Measurements from ENCODE around the gene CCDC126. TPM values are rescaled to one million over a fixed set of nuclear protein-coding genes. Genes with fewer than 3 reads are reported as not detected.

Gene CCDC126
- total RNA-seq, 1 experiment from 2014 or later: 4.2 TPM

DNA sequence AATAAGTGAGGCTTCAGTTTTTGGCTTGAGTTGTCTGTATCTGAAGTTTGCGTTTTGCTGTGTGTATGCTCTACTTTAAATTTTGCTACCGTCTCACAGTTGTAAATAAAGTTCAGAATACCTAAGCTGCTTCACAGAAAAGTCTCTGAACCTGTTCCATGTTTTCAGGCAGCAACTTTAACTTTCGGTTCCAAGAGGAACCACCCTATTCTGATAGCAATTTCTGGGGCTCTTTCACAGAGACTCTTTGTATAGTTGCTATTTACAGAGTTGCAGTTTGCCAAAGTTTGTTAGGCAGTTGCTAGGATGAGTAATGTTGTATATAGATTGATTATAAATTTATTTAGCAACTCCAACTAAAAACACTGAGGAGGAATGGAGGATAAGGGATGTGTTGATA, 88.5 kb downstream of the CCDC126 start:
- TF ChIP-seq, protein P1, sequence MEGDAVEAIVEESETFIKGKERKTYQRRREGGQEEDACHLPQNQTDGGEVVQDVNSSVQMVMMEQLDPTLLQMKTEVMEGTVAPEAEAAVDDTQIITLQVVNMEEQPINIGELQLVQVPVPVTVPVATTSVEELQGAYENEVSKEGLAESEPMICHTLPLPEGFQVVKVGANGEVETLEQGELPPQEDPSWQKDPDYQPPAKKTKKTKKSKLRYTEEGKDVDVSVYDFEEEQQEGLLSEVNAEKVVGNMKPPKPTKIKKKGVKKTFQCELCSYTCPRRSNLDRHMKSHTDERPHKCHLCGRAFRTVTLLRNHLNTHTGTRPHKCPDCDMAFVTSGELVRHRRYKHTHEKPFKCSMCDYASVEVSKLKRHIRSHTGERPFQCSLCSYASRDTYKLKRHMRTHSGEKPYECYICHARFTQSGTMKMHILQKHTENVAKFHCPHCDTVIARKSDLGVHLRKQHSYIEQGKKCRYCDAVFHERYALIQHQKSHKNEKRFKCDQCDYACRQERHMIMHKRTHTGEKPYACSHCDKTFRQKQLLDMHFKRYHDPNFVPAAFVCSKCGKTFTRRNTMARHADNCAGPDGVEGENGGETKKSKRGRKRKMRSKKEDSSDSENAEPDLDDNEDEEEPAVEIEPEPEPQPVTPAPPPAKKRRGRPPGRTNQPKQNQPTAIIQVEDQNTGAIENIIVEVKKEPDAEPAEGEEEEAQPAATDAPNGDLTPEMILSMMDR (IDR thresholded peaks at IDR 0.05; ENCODE audit: unreplicated experiment): no peak
- Mint-ChIP-seq H3K27ac (ENCODE audit: low read depth, unreplicated experiment) (peak overlapping the region; percentile 46), H3K4me3 (ENCODE audit: unreplicated experiment) (no peak overlapping the region), H3K9me3 (ENCODE audit: unreplicated experiment) (no peaks in the 10 kb centered on the region), H3K36me3 (ENCODE audit: insufficient read depth, unreplicated experiment) (no peaks in the 10 kb centered on the region), H3K27me3 (ENCODE audit: insufficient read depth, unreplicated experiment) (no peaks in the 10 kb centered on the region), H3K4me1 (ENCODE audit: insufficient read depth, unreplicated experiment) (no peaks in the 10 kb centered on the region)
- ChIA-PET POLR2A (no interaction called here), CTCF (interaction anchor here (0.6 to 1.4 kb wide), 3 partner anchors 11 to 1762 kb away, joined by 3 to 6 read pairs (median 4); no protein-coding TSS in a partner anchor)
- BruUV-seq (replicated peaks): no TSS peak
- intact Hi-C loops (cut with micrococcal nuclease): no loop called here
- no peak for DNase-seq (ENCODE audit: unreplicated experiment)

DNA sequence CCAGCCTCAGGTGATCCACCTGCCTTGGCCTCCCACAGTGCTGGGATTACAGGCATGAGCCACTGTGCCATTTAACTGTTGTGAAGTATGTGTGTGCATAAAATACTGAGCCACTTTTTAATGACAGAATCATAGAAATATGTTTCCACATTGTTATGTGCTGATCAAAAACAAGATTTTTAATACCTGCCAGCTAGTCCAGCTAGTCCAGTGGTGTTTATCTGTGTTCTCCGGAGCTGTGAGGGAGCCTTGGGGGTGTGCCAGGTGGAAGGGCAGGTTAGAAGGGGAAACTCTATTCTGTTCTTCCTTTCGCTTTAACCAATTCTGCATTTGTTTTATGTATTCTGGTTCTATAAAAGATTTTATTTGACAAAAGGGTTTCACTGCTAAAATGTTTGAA, 89.8 kb downstream of the CCDC126 start:
- Mint-ChIP-seq H3K27me3 (ENCODE audit: insufficient read depth, unreplicated experiment) (no peaks in the 10 kb centered on the region), H3K36me3 (ENCODE audit: insufficient read depth, unreplicated experiment) (no peaks in the 10 kb centered on the region), H3K9me3 (ENCODE audit: unreplicated experiment) (no peaks in the 10 kb centered on the region), H3K27ac (ENCODE audit: low read depth, unreplicated experiment) (no peak overlapping the region), H3K4me1 (ENCODE audit: insufficient read depth, unreplicated experiment) (no peaks in the 10 kb centered on the region), H3K4me3 (ENCODE audit: unreplicated experiment) (no peak overlapping the region)
- no peak for DNase-seq (ENCODE audit: unreplicated experiment)
- POLR2A ChIA-PET: no interaction called here
- TF ChIP-seq, protein P1 (IDR thresholded peaks at IDR 0.05; ENCODE audit: unreplicated experiment): no peak
- intact Hi-C loops (cut with micrococcal nuclease): no loop called here
- no TSS peak for BruUV-seq (replicated peaks)
- CTCF ChIA-PET: interaction anchor here (0.6 to 0.9 kb wide), 3 partner anchors 9 to 116 kb away, joined by 3 to 5 read pairs (median 3); no protein-coding TSS in a partner anchor

DNA sequence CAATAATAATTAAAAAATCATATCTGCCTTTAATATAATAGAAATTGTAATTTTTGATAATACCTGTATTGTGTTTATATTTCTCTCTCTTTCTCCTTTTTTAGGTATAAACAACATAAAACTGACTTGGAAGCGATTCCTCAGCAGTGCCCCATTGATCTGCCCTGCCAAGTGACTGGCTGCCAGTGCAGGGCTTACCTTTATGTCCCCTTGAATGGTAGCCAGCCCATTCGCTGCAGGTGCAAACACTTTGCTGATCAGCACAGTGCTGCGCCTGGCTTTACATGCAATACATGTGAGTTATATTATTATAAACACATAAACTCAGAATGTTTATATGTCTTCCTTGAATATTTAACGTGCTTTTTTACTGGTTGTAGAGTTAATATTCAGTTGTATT, 92.0 kb downstream of the CCDC126 start:
- ChIA-PET CTCF (no interaction called here), POLR2A (no interaction called here)
- no peaks in the 10 kb centered on the region for H3K9me3 Mint-ChIP-seq (ENCODE audit: unreplicated experiment)
- no peak overlapping the region for H3K4me3 Mint-ChIP-seq (ENCODE audit: unreplicated experiment)
- TF ChIP-seq, protein P1 (IDR thresholded peaks at IDR 0.05; ENCODE audit: unreplicated experiment): no peak
- H3K36me3 Mint-ChIP-seq (ENCODE audit: insufficient read depth, unreplicated experiment): no peaks in the 10 kb centered on the region
- no peak overlapping the region for H3K27ac Mint-ChIP-seq (ENCODE audit: low read depth, unreplicated experiment)
- intact Hi-C loops (cut with micrococcal nuclease): no loop called here
- BruUV-seq (replicated peaks): no TSS peak
- no peaks in the 10 kb centered on the region for H3K4me1 Mint-ChIP-seq (ENCODE audit: insufficient read depth, unreplicated experiment)
- DNase-seq (ENCODE audit: unreplicated experiment): no peak
- H3K27me3 Mint-ChIP-seq (ENCODE audit: insufficient read depth, unreplicated experiment): no peaks in the 10 kb centered on the region

DNA sequence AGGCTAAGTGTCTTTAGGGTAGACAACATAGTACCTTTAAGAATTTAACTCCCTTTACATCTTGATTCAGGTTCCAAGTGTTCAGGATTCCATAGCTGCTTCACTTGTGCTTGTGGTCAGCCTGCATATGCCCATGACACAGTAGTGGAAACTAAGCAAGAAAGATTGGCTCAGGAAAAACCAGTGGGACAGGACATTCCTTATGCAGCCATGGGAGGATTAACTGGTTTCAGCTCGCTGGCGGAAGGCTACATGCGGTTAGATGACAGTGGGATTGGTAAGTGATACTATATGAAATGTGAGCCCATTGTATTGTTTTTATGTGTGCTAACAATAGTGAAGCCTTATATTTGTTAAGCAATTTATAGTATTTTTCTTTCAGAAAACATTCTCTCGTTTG, 94.1 kb downstream of the CCDC126 start:
- Mint-ChIP-seq H3K9me3 (ENCODE audit: unreplicated experiment) (no peaks in the 10 kb centered on the region), H3K27me3 (ENCODE audit: insufficient read depth, unreplicated experiment) (no peaks in the 10 kb centered on the region), H3K27ac (ENCODE audit: low read depth, unreplicated experiment) (no peak overlapping the region), H3K36me3 (ENCODE audit: insufficient read depth, unreplicated experiment) (no peaks in the 10 kb centered on the region), H3K4me1 (ENCODE audit: insufficient read depth, unreplicated experiment) (no peaks in the 10 kb centered on the region), H3K4me3 (ENCODE audit: unreplicated experiment) (no peak overlapping the region)
- ChIA-PET POLR2A (no interaction called here), CTCF (interaction anchor here (0.7 kb wide), 1 partner anchor 415 kb away, joined by 4 read pairs; no protein-coding TSS in a partner anchor)
- DNase-seq (ENCODE audit: unreplicated experiment): no peak
- TF ChIP-seq, protein P1 (IDR thresholded peaks at IDR 0.05; ENCODE audit: unreplicated experiment): no peak
- intact Hi-C loops (cut with micrococcal nuclease): no loop called here
- no TSS peak for BruUV-seq (replicated peaks)

All from MCF 10A (cell line).